Activated T-helper 1 cell treated with Interleukin-2 at 50 U/mL for 16 hours (primary cell): Measurements from ENCODE around the gene ZC3H8.

Experiments used
- DNase-seq: peaks from one replicate; pipeline ENCODE4 v3.0.0-alpha.2; 2020; ENCODE audit warnings: low read depth

The ZC3H8 gene

DNA sequence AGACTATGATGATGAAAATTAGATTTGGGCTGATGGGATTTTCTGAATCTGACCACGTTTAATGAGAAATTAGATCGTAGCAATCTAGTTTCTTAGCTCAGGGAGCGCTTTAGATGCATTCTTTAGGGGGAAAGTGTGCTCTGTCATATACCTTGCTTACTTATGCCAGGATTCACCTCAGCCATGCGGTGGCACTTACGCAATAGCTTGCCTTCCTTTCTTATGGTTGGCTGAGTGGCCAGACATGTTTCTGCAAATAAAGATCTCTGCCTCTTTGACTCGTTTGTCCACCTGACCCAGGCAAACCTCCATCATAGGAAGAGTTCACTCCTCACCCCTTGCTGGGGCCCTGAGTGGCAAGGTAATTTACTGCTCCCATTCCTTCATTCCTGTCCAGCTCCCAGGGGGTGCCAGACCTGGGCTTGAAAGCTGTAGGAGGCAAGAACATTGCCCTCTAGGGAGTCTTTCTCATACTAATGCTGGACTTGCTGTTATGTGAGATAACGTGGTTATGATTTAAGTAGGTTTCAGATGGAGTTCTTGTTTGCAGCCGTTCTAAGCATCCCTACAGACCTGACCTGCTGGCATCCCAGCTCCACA lies 59.6 kb downstream of the ZC3H8 start:
- no peak for DNase-seq

DNA sequence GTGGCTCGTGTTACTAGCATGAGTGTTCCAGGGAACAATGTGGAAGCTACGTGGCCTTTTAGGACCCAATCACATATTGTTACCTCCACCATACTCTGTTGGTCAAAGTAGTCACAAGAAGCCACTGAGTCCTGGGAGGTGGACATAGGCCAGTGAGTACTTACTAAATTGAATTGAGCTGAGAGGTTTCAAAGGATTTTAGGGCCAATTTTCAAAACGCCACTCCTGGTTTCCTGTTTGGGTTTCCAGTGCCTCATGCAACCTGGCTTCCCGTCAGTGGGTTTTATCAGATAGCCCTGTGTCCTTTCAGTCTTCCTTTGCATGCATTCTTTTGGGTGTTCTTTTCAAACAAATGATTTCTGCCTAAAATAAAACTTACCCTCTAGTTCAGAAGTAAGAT lies 60.4 kb downstream of the ZC3H8 start:
- DNase-seq: no peak

- DNase-seq: no peak
These were observed 60.8 kb downstream of the ZC3H8 start for GRCh38 chr2:112194028-112194427.

GRCh38 chr2:112189001-112189556 lies 65.8 kb downstream of the ZC3H8 start:
- DNase-seq: no peak

- peak; percentile 60 for DNase-seq
These were observed 66.8 kb downstream of the ZC3H8 start for GRCh38 chr2:112187805-112188596.

- no peak for DNase-seq
These were observed 67.7 kb downstream of the ZC3H8 start for GRCh38 chr2:112187046-112187715.

GRCh38 chr2:112185131-112185530 lies 69.7 kb downstream of the ZC3H8 start:
- DNase-seq: no peak

DNA sequence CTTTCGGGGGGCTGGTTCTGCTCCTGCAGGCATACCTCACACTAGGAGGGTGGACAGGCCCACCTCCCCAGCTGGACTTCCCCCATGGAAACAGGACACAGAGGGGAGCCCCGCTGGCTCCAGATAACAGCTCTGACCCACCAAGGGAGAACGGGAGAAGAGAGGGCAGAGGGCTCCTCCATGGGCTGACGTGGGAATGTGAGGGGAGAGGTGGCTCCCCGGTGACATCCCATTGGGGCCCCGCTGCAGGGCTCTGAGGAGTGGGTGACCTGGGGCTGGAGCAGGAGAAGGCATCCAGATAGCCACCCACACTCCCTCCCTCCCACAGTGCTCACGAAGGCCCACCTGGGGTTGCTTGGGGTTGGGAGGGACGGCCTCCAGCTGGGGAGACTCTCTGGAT lies 70.7 kb downstream of the ZC3H8 start:
- no peak for DNase-seq

DNA sequence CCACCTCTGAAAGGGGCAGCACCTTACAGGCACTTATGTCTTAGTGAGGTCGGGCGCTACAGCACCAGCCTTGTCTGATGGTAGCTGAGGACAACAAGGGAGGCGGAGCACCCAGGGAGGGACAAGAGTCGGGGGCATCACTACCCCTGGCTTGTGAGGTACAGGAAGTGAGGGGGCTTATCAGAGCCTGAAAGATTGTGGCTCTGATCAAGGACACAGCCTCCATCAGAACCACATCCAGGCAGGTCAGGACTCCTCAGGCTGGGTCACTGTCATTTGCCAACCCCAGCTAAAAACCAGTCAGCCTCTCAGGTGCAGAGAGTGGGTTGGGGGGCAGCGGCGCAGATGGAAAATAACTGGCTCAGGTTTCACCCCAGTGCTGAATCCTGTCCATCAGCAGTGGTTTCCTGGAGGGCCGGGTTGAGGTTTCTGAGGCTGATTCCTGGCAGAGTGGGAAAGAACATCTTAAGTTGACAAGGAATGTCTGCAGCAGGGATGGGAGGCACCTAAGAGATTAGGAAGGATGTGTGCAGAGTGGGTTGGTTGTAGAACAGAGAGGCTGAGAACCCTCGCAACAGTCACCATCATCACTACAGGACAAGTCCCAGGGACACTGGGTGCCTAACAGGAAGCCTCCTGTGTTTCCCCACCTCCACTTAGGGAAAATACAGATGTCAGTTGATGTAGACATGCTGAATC lies 71.4 kb downstream of the ZC3H8 start:
- DNase-seq: no peak

DNA sequence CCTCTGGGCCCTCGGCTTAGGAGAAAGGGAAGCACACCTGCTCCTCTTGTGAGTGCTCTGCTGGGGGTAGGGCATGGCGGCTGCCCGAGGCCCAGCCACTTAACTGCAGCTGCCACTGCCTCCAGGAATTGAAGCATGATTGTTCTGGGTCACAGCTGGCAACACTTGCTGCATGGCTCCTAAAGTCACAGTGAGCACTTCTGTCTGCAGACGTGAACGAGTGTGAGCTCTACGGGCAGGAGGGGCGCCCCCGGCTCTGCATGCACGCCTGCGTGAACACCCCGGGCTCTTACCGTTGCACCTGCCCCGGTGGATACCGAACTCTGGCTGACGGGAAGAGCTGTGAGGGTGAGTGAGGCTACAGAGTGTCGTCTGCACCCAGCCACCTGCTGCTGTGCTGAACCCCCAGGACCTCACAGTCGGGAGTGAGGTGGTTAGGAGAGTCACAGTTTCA lies 72.2 kb downstream of the ZC3H8 start:
- peak; percentile 50 for DNase-seq

DNA sequence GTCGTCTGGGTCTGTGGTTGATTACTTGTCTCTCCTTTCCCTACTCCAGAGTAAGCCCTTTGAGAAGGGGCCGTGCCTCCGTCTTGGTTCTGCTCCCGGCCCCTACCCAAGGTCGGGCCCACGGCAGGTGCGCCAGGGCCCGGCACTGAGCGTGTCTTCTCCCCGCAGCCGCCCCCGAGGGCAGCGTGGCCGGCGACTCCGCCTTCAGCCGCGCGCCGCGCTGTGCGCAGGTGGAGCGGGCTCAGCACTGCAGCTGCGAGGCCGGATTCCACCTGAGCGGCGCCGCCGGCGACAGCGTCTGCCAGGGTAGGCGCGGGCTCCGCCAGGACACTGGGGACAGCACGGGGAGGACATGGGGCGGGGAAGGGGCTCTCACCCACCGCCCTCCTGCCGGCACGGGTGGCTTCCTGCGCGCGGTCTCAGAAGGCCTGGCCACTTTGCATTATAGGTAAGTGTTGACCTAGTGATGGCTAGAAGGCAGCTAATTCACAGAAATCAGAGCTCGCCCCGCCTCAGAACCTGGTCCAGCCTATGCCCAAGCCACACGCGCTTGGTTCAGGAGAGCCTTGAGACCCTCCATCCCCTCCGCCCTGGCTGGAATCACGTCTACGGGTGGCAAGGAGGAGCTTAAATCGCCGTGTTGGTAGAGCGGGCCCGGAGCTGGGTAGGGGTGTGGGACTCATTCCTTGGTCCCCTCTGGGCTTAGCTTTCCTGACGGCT lies 73.1 kb downstream of the ZC3H8 start:
- peak; percentile 74 for DNase-seq

DNA sequence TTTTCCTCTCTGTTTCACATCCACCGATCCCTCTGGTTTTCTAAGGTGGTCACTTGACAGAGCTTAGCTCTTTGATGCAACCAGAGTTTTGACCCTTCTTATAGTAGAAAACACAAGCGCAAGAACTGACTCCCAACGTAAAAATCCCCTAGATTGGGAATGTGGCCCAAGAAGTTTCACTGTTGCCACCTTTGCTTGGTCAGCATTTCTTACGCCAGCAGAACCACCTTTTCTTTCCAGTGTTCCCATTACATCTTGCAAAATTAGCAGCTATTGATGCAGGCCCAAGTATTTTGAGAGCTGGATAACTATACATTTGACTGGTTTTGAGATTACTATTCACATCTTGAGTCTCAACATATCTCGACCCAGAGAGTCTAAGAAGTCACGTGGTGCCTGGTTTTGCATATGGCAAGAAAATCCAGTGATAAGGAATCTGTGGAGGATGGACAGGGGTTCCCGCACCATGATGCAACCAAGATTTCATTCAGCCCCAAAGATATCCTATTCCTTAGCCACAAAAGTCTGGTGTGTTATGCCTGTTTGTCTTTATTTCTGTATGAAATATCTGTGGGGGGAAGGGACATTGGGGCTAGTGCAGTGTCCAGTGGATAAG lies 78.8 kb downstream of the ZC3H8 start:
- DNase-seq: no peak

GRCh38 chr2:112175333-112175732 lies 79.5 kb downstream of the ZC3H8 start:
- DNase-seq: no peak

DNA sequence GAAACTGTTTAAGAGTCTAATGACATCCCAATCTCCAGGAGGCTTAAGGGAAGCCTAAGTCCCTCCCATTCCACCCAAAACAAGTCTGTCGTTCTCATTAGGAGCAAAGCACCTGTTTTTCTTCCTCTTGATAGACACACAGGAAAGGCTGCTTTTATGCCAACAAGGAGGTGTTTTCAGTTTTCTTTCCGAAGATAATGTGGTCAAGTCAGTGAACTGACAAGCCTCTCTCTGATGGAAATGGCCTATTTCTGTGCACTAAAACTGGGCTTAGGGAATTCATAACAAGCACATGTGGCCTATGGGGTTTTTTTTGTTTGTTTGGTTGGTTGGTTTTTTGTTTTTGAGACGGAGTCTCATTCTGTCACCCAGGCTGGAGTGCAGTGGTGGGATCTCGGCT lies 80.5 kb downstream of the ZC3H8 start:
- no peak for DNase-seq

- no peak for DNase-seq
These were observed 81.1 kb downstream of the ZC3H8 start for GRCh38 chr2:112173646-112174319.

DNA sequence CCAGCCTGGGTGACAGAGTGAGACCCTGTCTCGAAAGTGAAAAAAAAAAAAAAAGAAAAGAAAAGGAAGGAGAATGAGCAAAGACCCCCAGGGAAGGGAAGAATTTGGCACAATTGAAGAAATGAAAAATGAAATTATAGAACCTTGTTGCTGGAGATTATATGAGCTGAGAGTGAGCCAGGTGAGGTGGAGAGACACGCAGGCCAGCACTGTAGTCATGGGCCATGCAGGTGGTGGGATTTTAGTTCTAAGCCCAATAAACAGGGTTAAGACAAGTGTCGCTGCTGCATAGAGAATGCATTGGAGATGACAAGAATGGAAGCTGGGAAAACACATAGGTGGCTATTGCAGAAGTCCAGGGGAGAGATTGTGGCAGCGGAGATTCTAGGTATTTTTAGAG lies 84.3 kb downstream of the ZC3H8 start:
- no peak for DNase-seq

- no peak for DNase-seq
These were observed 86.3 kb downstream of the ZC3H8 start for GRCh38 chr2:112168422-112169124.

GRCh38 chr2:112166806-112167499 lies 87.9 kb downstream of the ZC3H8 start:
- DNase-seq: no peak

DNA sequence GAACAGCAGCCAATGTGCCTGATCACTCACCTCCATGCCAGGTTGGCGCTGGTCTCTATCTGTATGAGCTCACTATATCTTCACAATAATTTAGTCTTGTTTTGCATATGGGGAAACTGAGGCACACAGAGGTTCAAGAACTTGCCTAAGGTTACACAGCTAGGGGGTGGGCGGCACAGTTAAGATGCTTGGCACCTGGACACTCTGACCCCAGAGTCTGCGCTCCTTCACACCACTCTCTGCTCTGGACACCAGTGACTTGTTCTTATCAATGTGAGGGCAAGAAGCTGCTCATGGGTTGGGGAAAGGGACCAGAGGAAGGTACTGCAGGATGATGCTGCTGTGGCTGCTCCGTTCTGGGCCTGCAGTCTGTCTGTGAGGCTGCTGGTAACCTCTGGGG lies 89.5 kb downstream of the ZC3H8 start:
- DNase-seq: no peak
